SKM-1 (cell line): ENCODE measurements around the gene NAPSA.

ENCODE experiments used
- DNase-seq: peaks from one replicate; lab custom pipeline; 2025; ENCODE audit not compliant: unreplicated experiment; lab: John Stamatoyannopoulos, UW

The NAPSA gene

DNA sequence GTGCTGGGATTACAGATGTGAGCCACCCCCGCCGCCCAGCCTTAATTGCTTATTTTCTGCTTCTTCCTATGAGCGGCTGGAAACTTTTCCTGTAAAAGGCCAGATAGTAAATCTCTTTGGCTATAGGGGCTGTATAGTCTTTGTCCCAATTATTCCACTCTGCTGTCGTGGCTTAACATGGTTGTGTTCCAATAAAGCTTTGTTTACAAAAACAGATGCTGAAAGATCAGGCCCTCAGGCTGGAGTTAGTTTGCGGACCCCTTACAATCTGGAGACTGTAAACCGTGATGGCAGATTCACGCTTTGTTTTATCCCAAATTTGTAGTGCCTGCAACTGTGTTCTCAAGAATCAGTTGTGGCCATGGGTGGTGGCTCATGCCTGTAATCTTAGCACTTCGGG lies 47.0 kb downstream of the NAPSA start:
- DNase-seq = no peak

DNA sequence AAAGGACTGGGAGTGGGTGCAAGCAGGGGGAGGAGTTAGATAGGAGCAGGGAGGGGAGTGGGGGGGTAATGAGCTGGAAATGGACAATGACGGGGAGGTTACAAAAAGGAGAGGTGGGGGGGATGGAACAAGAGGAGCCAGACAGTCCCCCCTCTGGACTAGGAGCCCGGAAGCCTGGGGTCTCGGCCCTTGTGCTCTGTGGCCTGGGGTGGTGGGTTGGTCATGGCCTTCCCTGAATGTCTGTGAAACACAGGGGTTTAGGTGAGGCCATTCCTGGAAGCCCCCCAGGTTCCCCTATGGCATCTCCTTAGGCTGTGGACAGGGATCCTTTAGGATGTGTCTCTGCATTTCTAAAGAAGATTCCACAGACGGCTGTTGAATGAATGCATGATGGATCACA lies 48.3 kb downstream of the NAPSA start:
- no peak for DNase-seq

DNA sequence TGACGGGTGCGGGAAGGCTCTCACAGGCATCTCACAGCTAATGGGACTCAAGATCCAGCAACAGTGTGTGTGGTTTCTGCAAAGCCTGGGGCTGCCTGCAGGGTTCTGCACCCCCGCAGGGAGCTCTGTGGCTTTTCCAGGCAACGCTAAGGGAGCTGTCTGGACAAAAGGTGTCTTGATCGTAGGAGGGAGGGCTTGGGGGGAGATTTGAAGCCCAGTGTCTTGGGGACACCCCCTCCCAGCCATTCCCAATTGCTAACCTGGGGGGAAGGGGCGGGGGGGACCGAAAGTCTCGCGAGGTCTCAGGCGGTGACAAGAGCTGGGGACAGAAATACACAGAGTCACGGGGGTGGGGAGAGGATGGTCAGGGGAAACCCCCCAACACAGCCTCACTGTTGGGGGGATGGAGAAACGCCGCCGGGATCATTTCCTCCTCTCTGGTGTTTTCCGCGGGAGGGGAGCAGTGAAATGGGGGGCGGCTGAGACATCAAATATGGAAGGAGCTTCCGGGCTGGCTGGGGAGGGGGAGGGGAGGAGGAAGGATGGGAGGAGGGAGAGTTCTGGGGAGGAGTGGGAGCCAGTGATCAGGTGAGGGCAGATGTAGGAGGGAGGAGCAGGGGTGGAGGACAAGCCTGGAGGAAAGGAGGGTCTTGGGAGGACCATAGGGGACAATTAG lies 49.5 kb downstream of the NAPSA start:
- no peak for DNase-seq

DNA sequence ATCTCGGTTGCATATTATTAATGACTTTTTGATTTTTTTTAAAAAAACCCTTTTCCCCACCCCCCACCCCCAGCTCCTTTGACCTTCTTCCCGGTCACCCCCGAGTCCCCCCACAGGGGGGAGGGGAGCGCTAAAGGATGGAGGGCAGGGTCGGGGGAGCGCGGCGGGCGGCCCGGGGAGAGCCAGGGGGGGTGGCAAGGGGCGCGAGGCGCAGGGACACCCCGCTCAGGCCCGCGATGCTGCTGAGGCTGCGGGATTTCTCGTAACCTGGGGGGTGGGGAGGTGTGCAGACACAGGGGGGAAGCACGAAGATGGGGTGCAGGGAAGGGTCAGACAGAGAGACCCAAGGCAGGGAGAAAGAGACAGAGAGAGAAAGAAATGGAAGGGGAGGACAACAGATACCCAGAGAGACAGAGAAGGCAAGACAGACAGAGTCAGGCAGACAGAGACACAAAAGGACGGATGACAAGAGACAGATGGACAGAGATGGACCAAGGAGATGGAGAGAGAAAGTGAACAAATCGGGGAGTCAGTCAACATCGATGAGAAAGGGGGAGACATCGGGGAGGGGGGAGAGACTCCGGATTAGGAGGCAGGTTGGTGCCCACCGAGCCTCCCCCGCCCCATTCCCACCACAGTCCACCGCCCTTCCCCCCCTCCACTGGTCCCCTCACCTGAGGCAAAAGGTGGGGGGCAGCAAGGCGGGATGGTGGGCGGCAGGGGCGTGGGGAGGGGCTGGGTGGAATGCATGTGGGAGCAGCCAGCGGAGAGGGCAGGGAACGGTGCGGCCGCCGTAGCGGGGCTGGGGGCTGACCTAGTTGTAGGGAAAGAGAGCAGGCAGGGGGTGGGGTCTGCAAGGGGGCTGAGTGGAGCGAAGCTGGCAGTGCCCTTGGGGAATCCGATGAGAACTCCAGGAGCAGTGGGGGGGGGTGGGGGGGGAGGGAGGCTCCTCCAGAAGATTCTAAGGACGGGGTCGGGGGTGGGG lies 50.4 kb downstream of the NAPSA start:
- DNase-seq = no peak

DNA sequence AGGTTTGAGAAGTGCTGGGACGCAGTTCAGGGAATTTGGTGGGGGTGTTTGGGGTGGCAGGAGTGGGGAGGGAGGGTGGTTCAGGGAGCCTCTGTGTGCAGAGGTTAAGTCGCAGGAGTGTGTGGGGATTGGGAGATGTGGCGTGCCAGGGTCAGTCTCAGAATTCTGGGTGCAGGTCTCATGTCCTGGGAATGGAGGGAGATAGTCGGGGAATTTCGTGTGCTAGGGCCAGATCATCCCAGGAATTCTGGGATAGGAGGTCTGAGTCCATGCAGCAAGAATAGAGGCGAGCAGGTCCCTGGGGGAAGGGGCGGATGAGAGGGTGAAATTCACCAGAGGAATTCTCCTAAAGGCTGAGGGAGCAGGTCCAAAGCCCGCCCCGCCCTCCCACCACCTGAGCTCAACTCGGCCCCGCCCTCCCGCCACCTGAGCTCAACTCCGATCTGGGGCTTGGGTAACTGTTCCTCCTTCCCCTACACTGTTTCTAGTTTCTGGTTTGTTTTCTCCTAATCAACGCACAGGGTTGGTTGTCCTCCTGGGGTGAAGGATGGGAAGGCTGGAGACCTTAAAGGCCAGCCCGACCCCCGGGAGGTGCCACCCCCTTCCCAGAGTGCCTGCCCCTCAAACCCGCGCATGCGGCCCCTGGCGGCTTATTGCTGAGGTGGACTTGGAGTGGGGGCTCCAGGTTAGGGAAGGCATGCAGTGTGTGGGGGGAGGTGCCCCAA lies 51.5 kb downstream of the NAPSA start:
- DNase-seq = no peak

DNA sequence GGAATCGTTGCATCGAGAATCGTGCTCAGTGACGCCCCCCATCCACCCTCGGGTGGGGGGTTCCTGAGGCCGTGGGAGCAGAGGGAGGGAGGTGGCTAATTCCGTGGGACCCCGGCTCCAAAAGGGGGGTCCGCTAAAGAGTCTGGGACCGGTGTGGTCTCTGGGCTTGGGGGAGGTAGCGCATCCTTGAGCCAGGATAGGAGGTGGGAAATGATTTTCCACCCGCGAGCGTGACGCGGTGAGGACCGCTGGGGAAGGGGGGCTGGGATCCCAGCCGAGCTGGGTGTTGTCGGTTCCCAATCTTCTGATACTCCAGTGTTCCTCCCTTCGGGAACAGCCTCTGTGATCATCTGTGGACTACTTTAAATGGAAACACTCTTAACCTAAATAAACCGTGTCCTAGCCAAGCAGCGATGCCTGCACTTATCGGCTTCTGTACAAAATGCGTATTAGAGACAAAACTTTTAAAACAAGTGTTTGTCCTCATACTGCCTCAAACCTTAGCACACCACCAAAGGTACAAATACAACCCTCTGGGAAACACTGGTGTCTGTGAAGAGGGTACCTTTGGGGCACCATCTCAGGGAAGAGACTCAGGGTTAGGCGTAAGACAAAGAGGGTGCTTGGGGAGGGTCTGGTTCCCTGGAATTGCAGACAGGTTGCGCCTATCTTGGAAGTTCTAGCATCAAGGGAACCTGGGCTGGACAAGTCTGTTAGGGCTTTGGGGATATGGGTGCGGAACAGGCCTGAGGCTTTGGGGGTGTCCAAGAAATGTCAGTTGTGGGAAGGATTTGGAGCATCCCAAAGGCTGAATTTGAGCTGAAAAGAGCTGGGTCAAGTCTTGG lies 52.2 kb downstream of the NAPSA start:
- DNase-seq = no peak

DNA sequence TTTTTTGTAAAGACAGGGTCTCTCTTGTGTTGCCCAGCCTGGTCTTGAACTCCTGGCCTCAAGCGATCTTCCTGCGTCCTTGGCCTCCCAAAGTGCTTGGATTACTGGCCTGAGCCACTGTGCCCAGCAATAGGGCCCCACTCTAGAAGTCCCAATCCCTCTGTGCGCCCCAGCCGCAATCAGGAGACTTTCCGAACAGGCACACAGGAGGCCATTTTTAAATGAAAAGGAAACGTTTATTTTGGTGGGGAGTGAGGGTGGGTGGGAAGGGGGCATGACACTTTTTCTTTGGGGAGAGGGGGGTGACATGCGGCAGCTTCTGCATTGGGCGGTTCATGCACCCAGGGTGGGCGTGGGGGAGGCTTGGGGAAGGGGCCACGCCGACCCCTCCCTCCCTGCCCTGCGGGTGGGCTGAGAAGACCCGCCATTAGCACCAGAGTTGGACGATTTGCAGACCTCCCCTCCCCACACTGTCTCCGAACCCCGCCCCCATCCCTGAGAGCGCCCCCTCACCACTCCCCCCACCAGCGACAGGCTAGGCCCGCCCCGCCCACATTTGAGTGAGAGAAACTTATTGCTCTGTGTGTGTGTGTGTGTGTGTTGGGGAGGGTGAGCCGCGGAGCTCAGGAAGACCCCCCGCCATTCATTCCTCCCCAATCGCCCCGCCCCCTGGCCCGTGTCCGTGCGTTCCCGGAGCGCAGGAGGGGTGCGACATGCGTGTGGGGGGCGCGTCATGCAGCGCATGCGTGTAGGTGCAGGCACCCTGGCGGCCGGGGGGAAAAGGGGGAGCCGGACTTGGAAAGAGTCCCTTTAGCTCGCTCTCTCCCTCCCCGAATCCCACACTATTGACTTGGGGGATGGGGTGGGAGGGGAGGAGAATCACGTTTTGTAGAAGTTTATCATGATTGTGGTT lies 53.5 kb downstream of the NAPSA start:
- no peak for DNase-seq

DNA sequence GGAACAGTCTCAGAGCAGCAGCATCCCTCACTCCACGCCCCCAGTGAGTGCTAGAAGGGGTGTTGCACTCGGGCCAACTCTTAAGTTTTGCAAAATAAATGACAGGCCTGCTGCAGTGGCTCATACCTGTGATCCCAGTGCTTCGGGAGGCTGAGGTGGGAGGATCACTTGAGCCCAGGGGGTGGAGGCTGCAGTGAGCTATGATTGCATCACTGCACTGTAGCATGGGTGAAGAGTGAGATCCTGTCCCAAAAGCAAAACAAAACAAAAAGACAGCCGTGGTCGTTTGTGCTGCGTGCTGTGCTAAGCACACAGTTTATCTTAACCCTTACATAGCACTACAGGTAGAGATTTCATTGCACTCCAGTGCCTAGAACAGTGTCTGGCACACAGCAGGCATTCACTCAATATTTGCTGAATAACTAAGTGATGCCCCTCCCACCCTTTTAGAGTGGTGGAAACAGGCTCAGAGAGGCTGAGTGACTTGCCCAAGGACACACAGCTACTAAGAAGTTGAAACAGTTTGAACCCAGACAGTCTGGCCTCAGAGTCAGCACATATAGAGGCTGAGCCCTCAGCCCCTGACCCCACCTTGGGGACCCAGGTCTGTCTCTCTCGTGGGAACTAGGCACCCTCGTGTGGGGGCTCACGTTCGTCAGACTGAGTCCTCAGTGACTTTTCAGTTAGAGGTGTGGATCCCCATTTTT lies 54.5 kb downstream of the NAPSA start:
- no peak for DNase-seq

DNA sequence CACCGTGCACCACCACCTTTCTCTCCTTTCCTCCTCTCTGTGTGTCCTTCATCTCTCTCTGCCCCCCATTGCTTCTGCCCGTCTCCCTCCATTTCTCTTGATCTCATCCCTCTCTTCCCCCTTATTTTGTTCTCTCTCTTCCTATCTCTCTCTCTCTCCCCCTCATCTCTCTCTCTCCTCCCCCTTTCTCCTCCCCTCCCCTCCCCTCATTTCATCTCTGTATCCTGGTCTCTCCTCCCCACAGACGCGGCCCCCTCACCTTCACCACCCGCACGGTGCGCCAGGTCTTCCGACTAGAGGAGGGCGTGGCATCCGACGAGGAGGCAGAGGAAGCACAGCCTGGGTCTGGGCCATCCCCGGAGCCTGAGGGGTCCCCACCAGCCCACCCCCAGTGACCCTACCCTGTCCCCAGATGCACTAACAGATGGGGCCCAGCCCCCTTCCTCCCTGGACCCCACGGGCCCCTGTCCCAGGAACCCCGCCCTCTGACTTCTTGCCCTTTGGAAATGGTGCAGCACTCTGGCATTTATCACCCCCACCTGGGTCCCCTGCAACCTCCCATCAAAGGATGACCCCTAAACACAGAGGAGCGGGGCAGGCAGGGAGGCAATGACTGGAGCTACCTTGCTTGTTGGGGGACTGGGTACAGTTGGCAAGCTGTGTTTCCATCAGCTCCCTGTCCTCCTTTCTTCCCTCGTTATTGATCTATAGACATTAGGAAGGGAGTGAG lies 55.9 kb downstream of the NAPSA start:
- no peak for DNase-seq

DNA sequence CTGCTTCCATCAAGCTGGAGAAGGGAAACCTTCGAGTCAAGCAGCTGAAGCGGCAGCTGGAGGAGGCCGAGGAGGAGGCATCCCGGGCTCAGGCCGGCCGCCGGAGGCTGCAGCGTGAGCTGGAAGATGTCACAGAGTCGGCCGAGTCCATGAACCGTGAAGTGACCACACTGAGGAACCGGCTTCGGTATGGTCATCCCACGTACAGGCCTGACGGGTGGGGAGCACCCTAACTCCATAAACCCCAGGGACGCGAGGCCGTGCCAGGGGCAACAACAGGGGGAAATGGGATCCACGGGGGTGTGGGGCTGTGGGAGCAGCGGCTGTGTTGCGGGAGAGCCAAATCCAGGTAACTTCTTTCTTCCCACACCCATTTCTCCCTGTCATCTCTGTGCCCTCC lies 56.4 kb downstream of the NAPSA start:
- DNase-seq = no peak
